GM18511 (cell line): ENCODE measurements around the gene MEMO1.
"Not testable (repeated sequence)": the region's sequence is repeated elsewhere in the genome, so short reads cannot be mapped to it uniquely, and the experiment has no call there.

Experiments used
- ATAC-seq: cut with Tn5 transposase; IDR thresholded peaks from one replicate; pipeline ENCODE4 v1.9.1; 2021; ENCODE audit warnings: mild to moderate bottlenecking, moderate library complexity; ENCODE audit not compliant: unreplicated experiment

Gene MEMO1

GRCh38 chr2:31920962-31921361 is 89.8 kb downstream of the MEMO1 start:
- ATAC-seq: no peak

GRCh38 chr2:31919499-31919898 is 91.3 kb downstream of the MEMO1 start:
- no peak for ATAC-seq

GRCh38 chr2:31909661-31910060 is 101.1 kb downstream of the MEMO1 start:
- no peak for ATAC-seq

- ATAC-seq: not testable (repeated sequence)
Measured at GRCh38 chr2:31907491-31907890, 103.3 kb downstream of the MEMO1 start.

- no peak for ATAC-seq
Measured at GRCh38 chr2:31903109-31903780, 107.6 kb downstream of the MEMO1 start.

- ATAC-seq: no peak
Measured at GRCh38 chr2:31901900-31902299, 108.9 kb downstream of the MEMO1 start.

- not testable (repeated sequence) for ATAC-seq
Measured at GRCh38 chr2:31900156-31900555, 110.7 kb downstream of the MEMO1 start.

- ATAC-seq: not testable (repeated sequence)
Measured at GRCh38 chr2:31898346-31898745, 112.5 kb downstream of the MEMO1 start.

GRCh38 chr2:31897340-31897739 is 113.5 kb downstream of the MEMO1 start:
- ATAC-seq: not testable (repeated sequence)

- ATAC-seq: no peak
Measured at GRCh38 chr2:31896293-31896692, 114.5 kb downstream of the MEMO1 start.

GRCh38 chr2:31894656-31895055 is 116.2 kb downstream of the MEMO1 start:
- ATAC-seq: no peak

- no peak for ATAC-seq
Measured at GRCh38 chr2:31893094-31893493, 117.7 kb downstream of the MEMO1 start.

GRCh38 chr2:31889044-31889443 is 121.8 kb downstream of the MEMO1 start:
- ATAC-seq: no peak

GRCh38 chr2:31888550-31888949 is 122.3 kb downstream of the MEMO1 start:
- no peak for ATAC-seq

- no peak for ATAC-seq
Measured at GRCh38 chr2:31886700-31887099, 124.1 kb downstream of the MEMO1 start.

- no peak for ATAC-seq
Measured at GRCh38 chr2:31877008-31877407, 133.8 kb downstream of the MEMO1 start.

GRCh38 chr2:31874071-31874470 is 136.7 kb downstream of the MEMO1 start:
- no peak for ATAC-seq

GRCh38 chr2:31865215-31865614 is 145.6 kb downstream of the MEMO1 start:
- ATAC-seq: no peak

GRCh38 chr2:31863867-31864266 is 146.9 kb downstream of the MEMO1 start:
- no peak for ATAC-seq

GRCh38 chr2:31863015-31863656 is 147.7 kb downstream of the MEMO1 start:
- ATAC-seq: not testable (repeated sequence)

- ATAC-seq: no peak
Measured at GRCh38 chr2:31859959-31860358, 150.8 kb downstream of the MEMO1 start.

GRCh38 chr2:31853521-31853920 is 157.3 kb downstream of the MEMO1 start:
- ATAC-seq: no peak

- ATAC-seq: not testable (repeated sequence)
Measured at GRCh38 chr2:31842150-31842549, 168.7 kb downstream of the MEMO1 start.
